Astrocyte of the cerebellum (primary cell): Measurements from ENCODE around the gene RPGRIP1.

ENCODE experiments used
- DNase-seq: peaks from one replicate; pipeline ENCODE4 v3.0.0-alpha.2; 2011; ENCODE audit warnings: low read depth
- H3K4me3 ChIP-seq: 2 replicates; pipeline ENCODE4 v1.5.1; 2011; ENCODE audit warnings: mild to moderate bottlenecking, low read depth, low read length, moderate library complexity
- CTCF ChIP-seq: IDR thresholded peaks from 2 replicates; pipeline ENCODE4 v1.5.1; 2012; ENCODE audit warnings: low read length, low read depth, moderate library complexity, mild to moderate bottlenecking; ENCODE audit errors: missing control alignments
- in situ Hi-C: cut with HindIII; loops from 2 replicates; pipeline ENCODE4 v1.10.0; 2017; ENCODE audit warnings: low sequenced_read_pairs

The RPGRIP1 gene

DNA sequence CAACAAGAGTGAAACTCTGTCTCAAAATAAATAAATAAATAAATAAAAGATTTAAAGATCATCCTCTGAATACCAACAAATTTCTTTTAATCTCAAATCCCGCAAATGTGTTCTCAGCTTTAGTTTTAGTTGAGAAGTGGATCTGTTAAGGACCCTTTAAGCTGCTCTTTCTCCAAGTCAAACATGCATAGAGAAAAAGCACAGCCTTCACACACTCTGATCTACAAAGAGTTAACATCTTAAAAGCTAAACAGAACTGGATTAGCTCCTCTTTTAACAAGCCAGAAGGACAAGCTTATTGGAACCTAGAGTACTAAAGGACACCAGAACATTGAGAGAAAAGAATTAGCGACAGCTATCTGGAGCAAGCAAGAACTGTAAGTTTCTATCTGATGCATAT is at the start of gene RPGRIP1:
Gene RPGRIP1, plus strand, starts transcription at position 301 of the 400 bp plus-strand sequence. CDS start 7,894 bp downstream, outside the sequence.
- TF ChIP-seq CTCF, result no peak
- in situ Hi-C loops, result no loop called here
- H3K4me3 ChIP-seq, result no peak within 1 kb of the TSS
- no peak for DNase-seq

DNA sequence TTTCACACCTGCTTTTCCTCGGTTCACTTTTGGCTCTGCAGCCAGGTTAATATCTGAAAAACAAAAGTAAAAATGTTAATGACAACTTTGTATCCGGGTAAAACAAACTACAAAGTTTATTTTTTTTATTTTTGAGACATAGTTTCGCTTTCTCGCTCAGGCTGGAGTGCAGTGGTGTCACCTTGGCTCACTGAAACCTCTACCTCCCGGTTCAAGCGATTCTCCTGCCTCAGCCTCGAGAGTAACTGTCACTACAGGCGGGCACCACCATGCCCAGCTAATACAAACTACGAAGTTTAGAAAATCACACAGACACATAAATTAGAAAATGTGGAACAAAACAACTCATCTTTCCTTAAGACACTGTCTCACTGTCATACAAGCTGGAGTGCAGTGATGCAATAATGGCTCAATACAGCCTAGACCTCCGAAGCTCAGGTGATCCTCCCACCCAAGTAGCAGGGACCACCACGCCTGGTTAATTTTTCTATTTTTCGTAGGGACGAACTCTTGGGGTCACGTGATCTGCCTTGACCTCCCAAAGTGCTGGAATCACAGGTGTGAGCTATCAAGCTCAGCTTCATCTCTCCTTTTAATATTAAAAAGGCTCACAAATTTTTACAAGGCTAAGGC is 48.7 kb upstream of the RPGRIP1 start:
- in situ Hi-C loops, result no loop called here
- H3K4me3 ChIP-seq, result no peak overlapping the region
- no peak for DNase-seq
- TF ChIP-seq CTCF, result no peak

GRCh38 chr14:21233457-21234076 is 46.3 kb upstream of the RPGRIP1 start:
- no peak for DNase-seq
- no peak overlapping the region for H3K4me3 ChIP-seq
- in situ Hi-C loops, result no loop called here
- peak; percentile 44 for TF ChIP-seq CTCF

DNA sequence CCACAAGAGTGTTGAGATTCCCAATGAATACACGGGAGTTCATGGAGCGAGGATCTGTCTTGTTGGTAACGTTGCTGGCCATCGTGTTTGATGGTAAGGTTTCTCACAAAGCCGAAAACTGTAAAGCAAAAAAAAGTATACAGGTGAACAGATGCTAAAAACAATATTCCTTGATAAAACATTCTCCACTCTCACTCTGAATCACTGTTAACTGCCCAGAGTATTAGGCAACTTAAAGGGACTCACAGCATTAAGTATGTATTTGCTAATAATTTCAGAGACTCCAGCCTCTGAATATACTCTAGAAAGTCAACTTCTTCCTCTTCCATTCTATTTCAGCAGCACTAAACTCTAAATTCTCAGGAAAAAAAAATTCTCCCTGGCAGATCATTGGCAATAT is 45.8 kb upstream of the RPGRIP1 start:
- no peak for DNase-seq
- no peak overlapping the region for H3K4me3 ChIP-seq
- no peak for TF ChIP-seq CTCF
- in situ Hi-C loops, result no loop called here

DNA sequence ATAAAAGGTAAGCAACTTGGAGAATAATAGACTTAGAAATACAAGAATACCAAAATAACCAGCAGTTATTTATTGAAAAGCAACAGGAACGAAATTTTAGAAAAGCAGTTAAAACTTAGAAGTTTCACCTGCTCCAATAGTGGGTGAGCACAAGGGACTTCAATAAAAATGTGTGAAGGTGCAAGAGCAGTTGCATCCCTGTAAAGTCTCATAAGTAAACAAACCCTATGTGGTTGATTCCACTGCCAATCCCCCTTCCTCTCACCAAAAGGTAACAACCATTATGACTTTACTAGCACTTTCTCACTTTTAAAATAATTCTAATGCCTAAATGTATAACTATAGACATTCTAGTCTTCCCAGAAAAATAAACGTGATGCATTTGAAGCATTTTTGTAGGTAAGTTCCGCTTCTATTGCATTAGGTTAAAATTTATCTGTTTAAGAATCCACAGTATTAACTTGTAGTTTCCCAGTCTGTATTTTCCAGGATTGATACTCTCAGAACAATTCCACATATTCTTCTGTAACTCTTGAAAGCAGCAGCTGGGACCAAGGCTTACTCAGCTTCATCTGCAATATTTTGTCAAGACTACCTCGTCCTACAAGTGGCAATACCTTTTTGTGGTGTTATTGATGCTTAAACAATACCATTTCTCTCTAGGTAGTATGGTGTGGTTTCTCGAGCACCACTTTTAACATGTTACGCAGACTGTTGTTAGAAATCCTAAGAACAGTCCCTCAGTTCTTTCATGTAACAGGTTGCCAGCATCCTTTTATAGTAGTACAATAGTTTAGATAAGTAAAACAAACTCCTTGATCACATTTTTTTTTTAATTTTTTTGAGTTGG is 42.7 kb upstream of the RPGRIP1 start:
- in situ Hi-C loops, result no loop called here
- no peak for TF ChIP-seq CTCF
- DNase-seq, result no peak
- H3K4me3 ChIP-seq, result no peak overlapping the region

GRCh38 chr14:21238823-21239518 is 40.9 kb upstream of the RPGRIP1 start:
- in situ Hi-C loops, result no loop called here

More at GRCh38 chr14:21238823-21239518, 40.9 kb upstream of the RPGRIP1 start:
- H3K4me3 ChIP-seq, result no peak overlapping the region
- no peak for DNase-seq
- TF ChIP-seq CTCF, result no peak
